GM18870 (cell line): Measurements from ENCODE around the gene ACSM4.
"Not testable (repeated sequence)": the region's sequence is repeated elsewhere in the genome, so short reads cannot be mapped to it uniquely, and the experiment has no call there.

Experiments
- ATAC-seq: cut with Tn5 transposase; IDR thresholded peaks from one replicate; pipeline ENCODE4 v1.9.1; 2021; ENCODE audit warnings: moderate library complexity; ENCODE audit not compliant: unreplicated experiment

ACSM4 gene, protein sequence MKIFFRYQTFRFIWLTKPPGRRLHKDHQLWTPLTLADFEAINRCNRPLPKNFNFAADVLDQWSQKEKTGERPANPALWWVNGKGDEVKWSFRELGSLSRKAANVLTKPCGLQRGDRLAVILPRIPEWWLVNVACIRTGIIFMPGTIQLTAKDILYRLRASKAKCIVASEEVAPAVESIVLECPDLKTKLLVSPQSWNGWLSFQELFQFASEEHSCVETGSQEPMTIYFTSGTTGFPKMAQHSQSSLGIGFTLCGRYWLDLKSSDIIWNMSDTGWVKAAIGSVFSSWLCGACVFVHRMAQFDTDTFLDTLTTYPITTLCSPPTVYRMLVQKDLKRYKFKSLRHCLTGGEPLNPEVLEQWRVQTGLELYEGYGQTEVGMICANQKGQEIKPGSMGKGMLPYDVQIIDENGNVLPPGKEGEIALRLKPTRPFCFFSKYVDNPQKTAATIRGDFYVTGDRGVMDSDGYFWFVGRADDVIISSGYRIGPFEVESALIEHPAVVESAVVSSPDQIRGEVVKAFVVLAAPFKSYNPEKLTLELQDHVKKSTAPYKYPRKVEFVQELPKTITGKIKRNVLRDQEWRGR

DNA sequence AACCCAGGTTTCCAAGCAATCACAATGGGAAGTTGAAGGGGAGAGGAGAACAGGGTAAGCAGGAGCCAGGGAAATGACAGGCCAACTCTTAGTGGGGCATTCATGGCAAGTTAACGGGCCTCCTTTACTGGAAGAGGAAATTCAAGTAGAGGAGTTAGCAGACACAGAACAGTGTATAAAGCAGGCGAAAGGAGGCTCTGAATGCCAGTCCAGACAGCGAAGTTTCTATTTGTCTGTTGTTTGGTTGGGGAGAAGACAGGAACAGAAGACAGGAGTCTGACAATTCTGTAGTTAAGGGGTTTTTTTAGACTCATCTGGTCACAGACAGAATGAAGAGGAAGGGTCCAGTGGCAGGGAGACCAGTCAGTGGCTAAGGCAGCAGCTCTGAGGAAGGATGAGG is at the start of gene ACSM4:
ACSM4 (plus strand) TSS at position 301 of the 400 bp plus-strand sequence. CDS start 260 bp downstream, outside the sequence.
- ATAC-seq = no peak

DNA sequence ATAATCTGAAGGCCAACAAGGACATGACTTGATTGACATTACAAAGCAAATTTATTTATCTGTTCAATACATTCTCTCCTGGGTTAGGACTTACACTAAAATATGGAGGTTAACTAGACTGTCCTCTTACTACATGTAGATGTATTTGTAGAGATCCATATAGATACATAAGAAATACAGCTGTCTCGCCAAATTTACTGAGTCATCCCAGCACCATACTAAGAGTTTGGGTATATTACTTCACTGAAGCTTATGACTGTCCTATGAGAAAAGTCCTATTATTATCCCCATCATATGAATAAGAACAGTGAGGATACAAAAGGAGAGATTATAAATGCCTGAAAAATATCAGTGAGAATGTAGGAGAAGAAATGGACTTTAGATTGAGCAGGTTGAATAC is 44.8 kb upstream of the ACSM4 start:
- no peak for ATAC-seq

GRCh38 chr12:7264538-7264937 is 39.3 kb upstream of the ACSM4 start:
- ATAC-seq = no peak

DNA sequence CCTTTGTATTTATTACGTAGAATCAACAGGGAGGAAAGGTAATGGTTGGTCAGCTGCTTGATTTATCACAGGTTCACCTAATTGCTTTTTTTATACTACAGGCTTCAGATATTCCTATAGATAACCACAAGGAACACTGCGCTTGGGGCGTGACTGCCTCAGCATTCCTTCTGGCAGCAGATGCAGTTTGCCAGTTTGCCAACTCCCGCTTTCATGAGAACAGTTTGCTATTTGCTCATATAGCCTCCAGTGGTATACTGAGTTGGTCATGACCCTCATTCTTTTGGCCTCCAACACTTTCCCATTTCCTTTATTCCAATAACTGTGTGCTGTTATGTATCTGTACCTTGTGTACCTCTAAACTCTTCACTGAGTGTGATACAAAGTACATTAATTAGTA is 38.6 kb upstream of the ACSM4 start:
- ATAC-seq = no peak

GRCh38 chr12:7269273-7269672 is 34.6 kb upstream of the ACSM4 start:
- ATAC-seq = no peak

- ATAC-seq = no peak
Measured at GRCh38 chr12:7271893-7272514, 31.9 kb upstream of the ACSM4 start.

DNA sequence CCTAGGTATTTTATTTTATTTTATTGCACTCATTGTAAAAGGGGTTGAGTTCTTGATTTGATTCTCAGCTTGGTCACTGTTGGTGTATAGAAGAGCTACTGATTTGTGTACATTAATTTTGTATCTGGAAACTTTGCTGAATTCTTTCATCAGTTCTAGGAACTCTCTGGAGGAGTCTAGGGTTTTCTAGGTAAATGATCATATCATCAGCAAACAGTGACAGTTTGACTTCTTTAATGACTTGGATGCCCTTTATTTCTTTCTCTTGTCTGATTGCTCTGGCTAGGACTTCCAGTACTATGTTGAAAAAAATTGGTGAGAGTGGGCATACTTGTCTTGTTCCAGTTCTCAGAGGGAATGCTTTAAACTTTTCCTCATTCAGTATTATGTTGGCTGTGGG is 28.4 kb upstream of the ACSM4 start:
- ATAC-seq = not testable (repeated sequence)

DNA sequence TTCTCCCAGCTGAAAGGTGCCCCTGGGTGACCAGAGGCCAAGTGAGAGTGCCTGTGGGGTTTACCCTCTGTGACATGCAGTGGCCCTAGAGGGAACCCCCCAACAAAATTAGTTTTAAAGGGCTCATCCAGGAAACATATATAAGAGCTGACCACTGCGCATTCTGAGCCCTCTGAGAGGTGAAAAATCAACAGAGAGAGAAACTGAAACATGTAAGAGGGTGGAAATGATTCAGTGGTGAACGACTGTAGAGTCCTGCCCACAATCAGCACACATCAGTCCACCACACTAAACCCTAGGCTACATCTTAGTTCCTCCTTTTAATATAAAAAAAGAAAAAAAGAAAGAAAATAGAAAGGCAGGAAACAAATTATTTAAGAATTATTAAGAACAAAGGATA is 21.0 kb upstream of the ACSM4 start:
- no peak for ATAC-seq

DNA sequence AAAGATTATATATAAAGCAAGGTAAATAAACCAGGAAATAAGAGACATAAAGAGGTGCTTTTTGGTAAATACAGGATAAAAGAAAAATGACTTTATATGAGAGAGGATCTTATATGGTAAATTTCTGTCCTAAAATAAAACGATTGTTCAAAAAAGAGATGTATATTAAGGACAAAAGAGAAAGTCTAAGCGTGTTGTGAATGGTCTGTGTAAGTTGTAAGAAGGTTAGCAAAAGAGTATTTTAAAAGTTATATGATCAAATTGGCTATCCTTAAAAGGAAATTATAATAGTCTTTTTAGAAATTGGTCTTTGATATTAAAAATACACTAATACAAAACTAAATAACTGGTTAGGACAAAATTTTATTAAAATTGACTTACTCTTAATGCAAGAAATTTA is 14.1 kb upstream of the ACSM4 start:
- ATAC-seq = no peak

DNA sequence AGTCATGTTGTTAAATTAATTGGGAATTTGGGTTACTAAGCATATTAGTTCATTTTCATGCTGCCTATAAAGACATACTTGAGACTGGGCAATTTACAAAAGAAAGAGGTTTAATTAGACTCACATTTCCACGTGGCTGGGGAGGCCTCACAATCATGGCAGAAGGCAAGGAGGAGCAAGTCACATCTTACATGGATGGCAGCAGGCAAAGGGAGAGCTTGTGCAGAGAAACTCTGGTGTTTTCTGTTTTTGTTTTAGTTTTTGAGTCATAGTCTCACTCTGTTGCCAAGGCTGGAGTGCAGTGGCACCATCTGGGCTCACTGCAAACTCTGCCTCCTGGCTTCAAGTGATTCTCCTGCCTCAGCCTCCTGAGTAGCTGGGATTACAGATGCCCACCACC is 13.3 kb upstream of the ACSM4 start:
- ATAC-seq = not testable (repeated sequence)

DNA sequence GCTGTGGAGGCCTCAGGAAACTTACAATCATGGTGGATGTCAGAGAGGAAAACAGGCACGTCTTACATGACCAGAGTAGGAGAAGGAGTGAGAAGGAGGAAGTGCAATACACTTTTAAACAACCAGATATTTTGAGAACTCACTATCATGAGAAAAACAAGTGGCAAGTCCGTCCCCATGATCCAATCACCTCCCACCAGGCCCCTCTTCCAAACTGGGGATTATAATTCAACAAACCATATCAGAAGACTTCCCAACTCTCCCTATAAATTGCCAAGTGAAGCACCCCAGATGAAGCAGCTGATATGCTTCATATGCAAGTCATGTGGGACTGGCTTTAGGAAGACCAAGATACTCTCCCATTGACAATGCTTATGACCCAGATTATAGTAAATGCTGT is 11.6 kb upstream of the ACSM4 start:
- no peak for ATAC-seq

GRCh38 chr12:7293670-7294069 is 10.2 kb upstream of the ACSM4 start:
- no peak for ATAC-seq

DNA sequence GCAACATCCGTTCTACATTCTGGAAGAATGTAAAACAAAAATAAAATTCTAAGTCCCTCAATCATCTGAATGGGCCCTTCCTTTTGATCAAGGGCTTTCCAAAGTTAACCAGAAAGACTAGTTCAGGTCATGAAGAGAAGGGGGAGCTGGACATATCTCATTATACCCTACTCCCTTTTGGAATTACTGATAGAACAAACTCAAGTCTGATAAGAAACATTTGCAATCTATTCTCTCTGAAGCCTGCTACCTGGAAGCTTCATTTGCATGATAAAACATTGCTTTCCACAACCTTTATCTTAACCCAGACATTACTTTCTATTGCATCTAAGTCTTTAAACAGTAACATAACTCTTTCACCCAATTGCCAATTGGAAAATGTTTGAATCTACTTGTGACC is 8.3 kb upstream of the ACSM4 start:
- ATAC-seq = no peak

DNA sequence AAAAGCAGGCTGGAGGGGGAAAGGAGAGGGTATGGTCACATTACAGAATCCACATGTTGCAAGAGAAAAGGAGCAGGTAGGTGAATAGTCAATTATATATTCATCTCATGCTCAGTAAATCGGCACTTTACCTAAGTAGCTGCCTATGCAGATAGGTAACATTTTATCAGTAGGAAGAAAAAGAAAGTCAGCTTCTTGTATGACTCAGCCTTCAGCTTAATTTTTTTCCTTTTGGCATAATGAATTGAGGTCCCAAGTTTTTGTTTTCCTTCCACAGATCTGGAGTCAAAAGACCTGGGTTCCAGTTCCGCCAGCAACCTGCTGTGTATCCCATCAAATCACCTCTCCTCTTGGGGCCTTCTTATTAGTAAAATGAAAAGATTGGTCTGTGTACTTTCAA is 6.0 kb upstream of the ACSM4 start:
- ATAC-seq = no peak

DNA sequence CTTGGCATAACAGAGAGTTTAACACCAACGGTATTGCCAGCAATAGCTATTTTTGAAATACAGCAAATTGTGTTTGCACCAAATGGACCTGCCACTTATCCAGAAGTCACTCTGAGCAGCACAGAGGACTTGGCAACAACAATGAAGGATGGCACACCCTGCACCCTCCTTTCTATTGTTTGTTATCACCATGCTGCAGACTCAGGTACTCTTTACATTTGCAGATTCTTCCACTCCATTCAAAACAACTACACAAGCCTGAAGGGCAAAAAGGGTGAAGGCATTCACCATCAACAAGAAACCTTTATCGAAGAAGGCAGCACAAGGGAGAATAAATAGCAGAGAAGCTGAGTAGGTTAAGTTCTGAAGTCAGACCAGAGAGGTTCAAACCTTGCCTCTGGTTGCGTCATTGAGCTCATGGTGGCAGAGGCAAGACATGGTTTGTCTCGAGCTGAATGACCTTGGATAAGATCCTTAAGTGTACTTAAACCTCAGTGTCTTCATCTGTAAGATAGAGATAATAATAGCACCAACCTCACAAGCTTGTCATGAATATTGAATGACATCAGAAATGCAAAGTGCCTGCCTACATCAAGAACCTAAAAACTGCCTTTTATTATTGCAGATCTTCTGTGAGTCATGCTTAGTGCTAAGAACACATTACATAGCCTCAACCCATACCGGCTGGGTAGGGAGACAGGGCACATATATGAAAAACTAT is 1.4 kb upstream of the ACSM4 start:
- no peak for ATAC-seq

GRCh38 chr12:7303230-7303629 is 642 bp upstream of the ACSM4 start:
- no peak for ATAC-seq

GRCh38 chr12:7304456-7304855 is 584 bp downstream of the ACSM4 start:
- no peak for ATAC-seq

GRCh38 chr12:7310070-7310469 is 6.2 kb downstream of the ACSM4 start:
- no peak for ATAC-seq

DNA sequence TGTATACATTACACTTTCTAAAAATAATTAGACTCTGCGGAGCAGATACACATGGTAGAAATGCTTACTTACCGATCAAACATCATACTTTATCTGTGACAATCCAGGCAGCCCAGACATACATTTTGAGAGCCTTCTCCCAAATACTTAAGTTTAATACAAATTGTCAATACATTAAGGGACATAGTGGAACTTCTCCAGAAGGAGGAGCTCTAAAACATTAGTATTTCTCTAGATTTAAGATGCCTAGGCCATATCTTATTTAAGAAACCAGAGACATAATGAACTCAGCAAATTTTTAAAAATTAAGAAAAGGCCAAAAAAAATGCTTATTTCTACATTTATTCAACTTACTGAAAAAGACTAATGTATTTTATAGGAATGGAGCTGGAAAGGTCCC is 16.1 kb downstream of the ACSM4 start:
- no peak for ATAC-seq

GRCh38 chr12:7321624-7322023 is 17.8 kb downstream of the ACSM4 start:
- no peak for ATAC-seq

GRCh38 chr12:7322599-7322998 is 18.7 kb downstream of the ACSM4 start:
- ATAC-seq = no peak

- ATAC-seq = no peak
Measured at GRCh38 chr12:7324176-7324575, 20.3 kb downstream of the ACSM4 start.
